ENCODE data around the gene CD55.

DNA sequence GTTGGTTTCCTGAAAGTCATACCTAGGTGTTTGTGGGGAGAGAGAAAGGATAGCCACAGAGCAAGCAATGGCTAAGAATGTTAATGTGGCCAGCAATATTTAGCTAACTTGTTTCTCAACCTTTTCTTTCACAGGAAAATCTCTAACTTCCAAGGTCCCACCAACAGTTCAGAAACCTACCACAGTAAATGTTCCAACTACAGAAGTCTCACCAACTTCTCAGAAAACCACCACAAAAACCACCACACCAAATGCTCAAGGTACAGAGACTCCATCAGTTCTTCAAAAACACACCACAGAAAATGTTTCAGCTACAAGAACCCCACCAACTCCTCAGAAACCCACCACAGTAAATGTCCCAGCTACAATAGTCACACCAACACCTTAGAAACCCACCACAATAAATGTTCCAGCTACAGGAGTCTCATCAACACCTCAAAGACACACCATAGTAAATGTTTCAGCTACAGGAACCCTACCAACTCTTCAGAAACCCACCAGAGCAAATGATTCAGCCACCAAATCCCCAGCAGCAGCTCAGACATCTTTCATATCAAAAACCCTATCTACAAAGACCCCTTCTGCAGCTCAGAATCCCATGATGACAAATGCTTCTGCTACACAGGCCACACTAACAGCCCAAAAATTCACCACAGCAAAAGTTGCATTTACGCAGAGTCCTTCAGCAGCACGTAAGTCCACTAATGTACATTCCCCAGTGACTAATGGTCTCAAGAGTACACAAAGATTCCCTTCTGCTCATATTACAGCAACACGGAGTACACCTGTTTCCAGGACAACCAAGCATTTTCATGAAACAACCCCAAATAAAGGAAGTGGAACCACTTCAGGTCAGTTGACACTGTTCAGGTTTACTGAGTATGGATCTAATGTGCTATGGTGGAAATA lies 15.3 kb downstream of the CD55 start:
- TF ChIP-seq POLR2A (IDR thresholded peaks at IDR 0.05; ENCODE audit: low read depth, low read length): no peak
- TF ChIP-seq POLR2AphosphoS5 (IDR thresholded peaks at IDR 0.05; ENCODE audit: low read depth, low read length): no peak; the same call in 1 of the 2 replicates
- TF ChIP-seq PAX5 (IDR thresholded peaks at IDR 0.05; ENCODE audit: insufficient read depth, low read length, severe bottlenecking): no peak

All from GM12891 (cell line).